Stimulated activated naive CD4-positive, alpha-beta T cell (primary cell): Measurements from ENCODE around the gene ITPRIP.

ENCODE experiments used
- DNase-seq, 6 experiments: peaks; one replicate each; lab custom pipeline; 2025; lab: John Stamatoyannopoulos, UW

Gene ITPRIP

DNA sequence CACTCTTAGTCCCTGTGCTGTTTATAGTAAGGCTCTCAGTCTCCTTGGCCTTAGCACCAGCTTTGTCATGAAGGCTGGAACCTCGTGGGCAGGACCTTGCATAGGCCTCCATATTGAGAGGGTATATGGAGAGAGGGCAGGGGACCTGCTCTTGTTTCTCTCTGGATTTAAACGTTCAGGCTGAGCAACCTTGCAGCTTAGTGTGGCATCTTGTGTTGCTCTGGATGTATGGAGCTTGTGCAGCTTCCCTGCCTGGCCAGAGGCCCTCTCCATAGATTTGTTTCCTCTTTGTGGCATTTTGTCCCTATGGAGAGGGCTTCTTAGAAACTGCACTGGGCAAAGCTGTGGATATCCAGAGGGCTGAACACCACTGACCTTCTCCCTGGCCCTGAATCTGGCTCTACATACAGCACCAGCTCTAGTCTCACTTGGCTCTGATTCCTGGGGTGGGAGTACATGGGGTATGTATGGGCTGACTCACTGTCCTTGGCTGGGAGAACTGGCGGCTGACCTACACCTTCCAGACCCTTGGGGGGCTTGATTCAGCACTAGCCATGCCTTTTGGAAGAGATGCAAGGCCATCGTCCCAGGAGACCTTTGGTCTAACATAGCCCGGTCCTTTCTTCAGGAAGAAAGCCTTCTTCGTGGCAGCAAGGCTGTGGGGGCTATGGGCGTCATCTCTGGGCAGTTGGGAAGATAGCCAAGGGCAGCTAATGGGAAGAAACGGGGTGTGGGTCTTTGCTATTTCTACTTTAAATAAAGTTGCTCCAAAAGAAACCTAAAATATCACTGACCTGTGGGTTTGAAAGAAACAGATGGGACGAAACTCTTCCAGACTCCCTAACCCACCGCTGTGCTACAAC lies 30.5 kb downstream of the ITPRIP start:
- DNase-seq: no peak

DNA sequence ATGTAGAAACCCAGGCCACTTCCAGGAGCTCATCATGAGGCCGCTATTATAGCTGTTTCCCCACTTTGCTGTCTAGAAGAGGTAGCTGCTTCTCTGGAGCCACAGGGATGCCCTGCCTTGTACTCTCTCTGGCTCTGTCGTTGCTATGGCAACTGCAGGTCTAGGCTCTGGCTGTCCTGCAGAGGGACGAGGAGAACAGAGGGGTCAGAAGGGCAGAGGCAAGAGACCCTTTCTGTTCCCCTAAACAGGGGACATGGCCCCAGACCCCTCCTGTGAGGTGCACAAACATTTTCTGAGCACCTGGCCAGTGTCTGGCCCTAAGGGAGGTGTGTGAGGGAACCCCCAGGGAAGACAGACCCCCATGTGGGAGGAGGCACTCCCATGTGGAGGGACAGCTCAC lies 31.4 kb downstream of the ITPRIP start:
- no peak for DNase-seq

DNA sequence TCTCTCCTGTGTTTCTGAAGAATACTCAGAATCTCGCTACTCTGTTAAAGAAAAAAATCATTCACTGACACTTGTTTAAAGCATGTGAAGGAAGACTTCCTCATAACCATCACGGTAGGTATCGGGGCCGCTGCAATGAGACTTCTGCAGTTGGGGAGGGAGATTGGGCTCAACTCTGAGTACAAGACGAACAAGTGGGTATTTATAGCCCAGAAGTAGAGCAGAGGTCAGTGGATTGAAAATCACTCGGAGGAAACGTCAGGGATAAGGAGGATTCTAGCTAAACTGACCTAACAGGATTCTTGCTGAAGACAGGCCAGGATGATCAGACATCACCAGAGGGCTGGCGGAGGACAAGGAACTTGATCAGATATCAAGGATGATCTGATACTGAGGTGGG lies 33.3 kb downstream of the ITPRIP start:
- no peak for DNase-seq

DNA sequence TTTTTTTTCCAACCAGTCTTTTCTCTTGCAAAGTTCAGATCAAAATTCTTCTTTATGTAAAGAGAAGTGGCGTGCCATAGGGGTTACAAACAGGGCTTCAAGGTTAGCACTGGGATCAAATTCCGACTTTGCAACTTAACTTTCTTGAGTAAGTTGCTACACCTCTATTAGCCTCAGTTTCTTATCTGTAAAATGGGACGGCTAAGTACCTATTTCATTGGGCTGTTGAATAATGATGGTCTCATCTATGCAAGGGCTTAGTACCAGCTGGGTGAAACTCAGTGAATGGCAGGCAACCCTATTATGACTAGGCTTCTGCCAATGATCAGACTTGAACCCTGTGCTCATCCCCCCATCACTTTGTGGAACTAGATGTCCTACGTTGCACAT lies 33.9 kb downstream of the ITPRIP start:
- DNase-seq: no peak

DNA sequence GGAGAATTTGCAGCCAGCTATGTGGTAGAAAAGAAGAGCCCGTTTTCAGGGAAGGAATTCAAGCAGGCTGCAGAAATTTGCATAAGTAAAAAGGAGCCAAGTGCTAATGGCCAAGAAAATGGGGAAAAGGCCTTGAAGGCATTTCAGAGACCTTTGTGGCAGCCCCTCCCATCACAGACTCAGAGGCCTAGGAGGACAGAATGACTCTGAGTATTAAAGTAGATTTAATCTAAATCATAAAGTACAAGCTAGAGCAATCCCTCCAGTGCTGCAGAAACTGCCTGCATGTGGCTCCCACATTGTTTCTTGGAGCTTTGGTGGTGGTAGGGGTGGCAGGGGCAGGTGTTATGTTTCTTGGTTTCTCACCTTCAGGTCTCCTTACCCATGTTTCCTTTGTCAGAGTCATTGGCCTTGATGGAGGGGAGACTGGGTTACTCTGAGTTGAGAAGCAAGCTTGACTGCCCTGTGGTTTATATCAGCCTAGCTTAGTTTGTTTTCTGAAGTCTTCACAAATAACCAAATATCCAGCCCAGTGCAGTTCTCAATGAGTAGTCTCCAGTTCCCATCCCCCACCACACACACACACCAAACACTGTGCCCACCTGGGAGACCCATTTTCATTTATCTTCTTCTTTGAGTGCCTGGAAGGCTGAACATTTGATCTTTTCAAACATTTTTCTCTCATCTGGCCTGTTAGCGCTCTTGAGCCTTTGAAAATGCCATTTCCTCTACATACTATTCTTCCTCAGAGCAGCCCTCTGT lies 34.5 kb downstream of the ITPRIP start:
- no peak for DNase-seq

DNA sequence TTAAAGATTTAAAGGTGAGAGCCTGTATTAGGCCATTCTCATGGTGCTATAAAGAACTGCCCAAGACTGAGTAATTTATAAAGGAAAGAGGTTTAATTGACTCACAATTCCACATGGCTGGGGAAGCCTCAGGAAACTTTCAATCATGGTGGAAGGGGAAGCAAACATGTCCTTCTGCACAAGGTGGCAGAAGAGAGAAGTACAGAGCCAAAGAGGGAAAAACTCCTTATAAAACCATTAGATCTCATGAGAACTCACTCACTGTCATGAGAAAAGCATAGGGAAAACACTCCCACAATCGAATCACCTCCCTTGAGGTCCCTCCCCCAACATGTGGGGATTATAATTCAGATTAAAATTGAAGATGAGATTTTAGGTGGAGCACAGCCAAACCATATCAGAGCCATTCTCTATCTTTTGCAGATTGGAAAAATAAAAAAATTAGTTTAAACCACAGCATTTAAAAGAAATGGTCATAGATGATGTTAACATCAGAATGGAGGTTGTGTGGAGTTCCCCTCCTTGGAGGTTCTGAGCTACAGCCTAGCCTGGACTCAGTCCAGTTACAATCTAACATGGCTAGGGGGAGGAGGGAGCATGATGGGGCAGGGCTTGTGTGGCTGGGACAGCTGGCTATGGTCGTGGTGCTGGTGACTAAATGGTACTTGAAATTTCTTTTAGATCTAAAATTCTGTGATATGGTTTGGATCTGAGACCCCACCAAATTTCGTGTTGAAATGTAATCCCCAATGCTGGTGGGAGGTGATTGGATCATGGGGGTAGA lies 36.2 kb downstream of the ITPRIP start:
- DNase-seq: no peak

DNA sequence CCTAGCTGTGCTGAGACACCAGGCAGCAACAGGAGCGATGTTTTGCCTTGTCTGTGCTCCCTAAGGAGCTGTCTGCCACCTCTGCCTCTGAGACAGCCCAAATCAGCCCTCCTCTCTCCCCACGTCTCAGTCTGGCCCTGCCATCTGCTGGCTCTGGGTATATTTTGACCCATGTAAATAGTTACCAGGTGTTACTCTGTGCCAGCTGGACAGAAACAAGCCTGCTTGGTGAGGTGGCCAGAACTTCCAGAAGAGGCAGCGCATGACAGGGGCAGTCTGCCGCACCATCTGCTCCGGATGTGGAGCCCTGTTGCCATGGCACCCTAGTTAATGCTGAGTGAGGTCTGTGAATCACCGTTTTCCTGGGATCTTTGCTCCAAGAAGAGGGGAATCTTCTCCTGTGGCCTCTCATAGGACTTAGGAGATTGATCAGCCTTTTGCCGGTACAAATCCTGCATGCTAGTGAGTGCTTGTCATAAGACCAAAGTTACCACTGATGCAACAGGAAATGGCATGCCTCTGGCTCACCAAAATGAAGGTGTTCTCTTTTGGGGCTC lies 37.5 kb downstream of the ITPRIP start:
- DNase-seq: peak in 3 of 6 experiments; percentile 5 to 48 (median 28)

DNA sequence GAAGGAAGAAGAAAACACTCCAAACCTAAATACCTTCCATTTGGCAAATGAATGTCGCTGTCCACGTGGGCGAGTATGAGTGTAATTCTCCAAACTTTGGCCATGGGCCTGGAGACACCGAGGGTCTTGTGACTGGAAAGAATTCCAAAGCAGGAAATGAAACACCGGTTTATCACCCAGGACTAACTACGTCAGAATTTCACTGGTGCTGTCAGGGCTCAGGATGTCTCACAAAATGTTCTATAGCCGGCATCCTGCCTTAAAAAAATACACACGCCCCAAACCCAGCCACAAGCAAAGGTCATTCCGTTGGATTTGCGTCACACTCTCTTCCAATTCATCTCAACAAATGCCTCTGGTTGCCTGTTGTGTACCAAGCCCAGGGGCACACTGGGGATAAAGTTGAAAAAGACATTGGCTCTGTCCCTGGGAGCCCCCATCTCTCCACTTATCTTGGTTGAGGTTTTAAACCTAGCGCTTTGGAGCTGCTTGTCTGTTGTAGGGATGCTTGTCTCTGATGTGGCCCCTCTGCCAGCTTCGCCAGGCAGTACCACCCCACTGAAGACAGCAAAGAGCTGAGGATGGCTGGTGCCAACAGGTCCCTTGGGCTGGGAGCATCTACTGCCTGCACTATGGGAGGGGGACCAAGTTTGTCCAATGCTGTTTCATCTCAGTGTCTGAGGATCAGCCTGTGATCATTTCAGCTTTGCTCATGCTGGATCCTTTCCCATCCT lies 38.1 kb downstream of the ITPRIP start:
- peak in 4 of 6 experiments; percentile 21 to 62 (median 60) for DNase-seq

DNA sequence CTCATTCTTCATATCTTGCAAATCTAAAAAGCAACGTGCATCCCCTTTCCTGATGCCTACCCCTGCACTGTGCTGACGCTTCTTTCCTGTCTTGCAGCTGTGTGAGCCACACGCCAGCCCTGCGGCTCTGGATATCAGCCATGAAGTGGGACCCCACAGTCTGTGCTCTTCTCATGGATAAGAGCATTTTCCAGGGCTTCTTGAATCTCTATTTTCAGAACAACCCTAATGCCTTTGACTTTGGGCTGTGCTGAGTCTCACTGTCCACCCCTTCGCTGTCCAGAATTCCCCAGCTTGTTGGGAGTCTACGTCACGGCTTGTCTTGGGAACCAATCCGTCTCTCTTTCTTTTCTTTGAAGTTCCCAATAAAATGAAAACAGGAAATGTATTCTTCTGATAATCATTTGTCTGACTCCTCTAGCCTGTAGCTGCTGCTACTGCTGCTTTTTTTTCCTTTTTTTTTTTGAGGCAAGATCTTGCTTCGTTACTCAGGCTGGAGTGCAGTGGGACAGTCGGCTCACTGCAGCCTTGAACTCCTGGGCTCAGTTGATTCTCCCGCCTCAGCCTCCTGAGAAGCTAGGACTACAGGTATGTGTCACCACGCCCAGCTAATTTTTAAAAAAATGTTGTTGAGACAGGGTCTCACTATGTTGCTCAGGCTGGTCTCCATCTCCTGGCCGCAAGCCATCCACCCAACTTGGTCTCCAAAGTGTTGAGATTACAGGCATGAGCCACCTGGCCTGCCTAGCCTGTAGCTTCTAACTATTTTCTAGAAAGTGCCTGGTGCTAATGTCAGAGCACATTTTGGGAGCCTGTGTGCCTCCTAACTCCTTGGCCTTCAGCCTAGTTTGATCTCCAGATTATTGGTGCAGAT lies 39.0 kb downstream of the ITPRIP start:
- DNase-seq: no peak

DNA sequence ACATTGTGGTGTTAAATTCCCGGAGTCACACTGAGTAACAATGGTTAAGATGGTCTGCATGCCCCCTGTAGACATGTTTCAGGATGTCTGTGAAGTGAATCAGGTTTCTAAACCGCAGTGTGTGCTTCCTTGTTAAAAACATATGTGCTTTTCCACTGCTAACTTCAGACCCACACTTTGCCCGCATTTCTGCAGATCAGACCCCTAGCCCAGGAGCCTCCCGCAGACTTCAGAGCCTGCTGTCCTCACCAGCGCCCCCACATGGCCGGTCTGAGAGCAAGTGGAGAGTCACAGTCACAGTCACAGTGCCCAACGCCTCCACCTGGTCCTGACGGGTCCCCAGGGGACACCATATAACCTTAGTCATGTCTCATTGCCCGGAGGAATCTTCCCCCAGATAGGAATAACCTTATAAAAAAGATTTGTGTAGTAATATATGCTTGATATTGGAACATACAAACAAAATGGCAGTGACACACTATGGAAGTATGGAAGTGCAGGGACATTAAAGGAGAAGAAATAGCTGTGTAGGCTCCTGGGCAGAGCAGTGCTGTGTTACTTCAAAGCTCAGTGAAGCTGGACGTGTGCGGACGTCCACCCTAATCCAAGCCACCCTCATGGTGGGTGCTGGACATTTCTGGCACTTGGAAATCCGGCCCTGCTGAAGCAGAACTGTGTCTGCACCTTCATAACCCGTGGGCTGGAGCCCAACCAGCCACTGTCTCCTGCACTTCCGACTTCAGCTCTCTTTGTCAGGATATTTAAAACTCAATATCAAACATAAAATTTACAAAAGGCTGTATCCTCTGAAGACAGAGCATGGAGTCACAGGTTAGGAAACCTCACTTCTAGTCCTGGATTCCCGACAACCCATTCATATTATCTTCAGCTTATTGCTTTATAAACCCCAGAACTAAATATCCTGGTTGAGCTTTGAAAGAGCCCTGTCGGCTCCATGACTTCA lies 40.3 kb downstream of the ITPRIP start:
- DNase-seq: peak in 1 of 6 experiments; percentile 22

DNA sequence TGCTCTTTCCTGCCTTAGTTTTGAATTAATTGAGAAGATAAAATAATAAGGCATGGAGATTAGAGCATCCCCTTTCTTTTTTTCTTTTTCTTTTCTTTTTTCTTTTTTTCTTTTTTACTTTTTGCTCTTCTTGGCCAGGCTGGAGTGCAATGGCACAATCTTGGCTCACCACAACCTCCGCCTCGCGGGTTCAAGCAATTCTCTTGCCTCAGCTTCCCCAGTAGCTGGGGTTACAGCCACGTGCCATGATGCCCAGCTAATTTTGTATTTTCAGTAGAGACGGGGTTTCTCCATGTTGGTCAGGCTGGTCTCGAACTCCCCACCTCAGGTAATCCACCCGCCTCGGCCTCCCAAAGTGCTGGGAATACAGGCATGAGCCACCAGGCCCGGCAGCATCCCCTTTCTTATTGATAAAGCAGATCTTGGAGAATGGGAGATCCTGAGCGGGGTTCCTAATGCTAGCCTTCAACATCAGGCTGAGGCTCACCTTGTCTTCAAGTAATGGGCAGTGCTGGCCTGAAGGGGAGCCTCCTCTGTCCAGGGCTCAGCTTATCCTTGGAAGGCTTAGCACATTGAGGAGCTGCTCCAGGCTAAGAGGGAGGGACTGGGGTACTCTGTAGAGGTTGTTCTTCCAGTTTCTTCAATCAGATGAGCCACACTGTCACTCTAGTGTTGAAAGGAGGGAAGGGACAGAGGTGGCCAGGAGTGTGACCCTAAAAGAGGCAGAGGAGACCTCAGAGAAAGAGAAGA lies 41.4 kb downstream of the ITPRIP start:
- DNase-seq: no peak

DNA sequence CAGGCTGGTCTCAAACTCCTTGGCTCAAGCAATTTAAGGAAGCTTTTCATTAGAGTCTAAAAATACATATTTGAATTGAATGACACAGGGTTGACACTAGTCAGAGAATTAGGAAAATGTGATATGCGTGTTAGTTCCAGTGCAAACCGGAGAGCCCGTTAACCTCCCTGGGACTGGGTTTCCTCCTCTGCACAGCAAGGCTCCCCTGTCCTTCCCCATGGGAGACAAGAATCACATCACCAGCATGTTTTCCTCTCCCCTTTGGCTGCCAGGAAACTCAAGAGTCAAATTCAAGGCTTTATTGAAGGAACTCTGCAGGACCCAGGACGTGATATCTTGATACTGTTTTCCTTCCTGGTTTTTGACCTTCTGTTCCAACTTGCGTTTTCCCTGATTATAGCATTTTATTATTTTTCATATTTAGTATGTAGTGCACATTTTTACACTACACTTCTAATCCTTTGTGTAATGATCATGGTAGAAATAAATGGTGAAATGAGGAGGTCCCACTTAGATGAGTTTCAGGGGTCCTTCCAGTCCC lies 44.4 kb downstream of the ITPRIP start:
- DNase-seq: no peak

DNA sequence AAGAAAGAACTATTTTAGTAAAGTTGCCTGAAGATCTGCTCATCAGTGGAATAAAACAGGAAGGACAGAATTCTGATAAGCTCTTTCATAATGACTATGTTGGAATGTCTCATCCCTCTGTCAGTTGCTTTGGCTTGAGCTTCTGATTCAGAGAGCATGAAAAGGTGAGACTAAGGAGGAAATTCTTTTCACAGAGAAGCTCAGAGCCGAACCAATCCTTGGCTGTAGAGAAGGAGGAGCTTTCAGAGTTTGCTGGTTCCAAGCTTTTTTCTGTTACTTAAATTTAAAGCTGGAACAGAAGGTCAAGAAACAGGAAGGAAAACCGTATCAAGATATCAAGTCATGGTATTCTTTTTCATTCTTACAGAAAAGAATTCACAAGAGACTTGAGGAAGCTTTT lies 45.3 kb downstream of the ITPRIP start:
- DNase-seq: no peak

DNA sequence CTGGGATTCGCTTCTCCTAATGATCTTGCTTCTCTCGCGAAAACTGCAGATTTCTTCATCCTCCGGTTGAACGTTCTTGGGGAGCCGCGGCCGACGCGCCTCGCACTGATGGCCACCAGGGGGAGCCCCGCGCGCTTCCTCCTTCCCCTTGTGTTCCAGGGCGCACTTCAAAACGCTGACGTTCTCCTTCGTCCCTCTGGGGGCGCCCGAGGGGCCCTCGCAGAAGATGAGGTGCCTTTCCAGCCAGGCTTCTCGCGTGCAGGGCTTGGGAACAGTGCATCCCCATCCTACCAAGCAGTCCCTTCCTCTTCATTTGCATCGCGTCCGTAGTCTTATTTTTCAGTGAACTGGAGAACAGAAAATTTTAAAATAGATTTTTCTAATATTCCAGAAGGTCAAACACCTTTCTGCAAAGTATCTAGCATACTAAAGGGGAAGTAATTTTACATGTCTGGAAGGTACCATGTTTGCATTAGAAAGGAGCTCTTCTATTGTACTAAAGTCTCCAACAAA lies 46.8 kb downstream of the ITPRIP start:
- peak; percentile 77 to 91 (median 82) for DNase-seq

DNA sequence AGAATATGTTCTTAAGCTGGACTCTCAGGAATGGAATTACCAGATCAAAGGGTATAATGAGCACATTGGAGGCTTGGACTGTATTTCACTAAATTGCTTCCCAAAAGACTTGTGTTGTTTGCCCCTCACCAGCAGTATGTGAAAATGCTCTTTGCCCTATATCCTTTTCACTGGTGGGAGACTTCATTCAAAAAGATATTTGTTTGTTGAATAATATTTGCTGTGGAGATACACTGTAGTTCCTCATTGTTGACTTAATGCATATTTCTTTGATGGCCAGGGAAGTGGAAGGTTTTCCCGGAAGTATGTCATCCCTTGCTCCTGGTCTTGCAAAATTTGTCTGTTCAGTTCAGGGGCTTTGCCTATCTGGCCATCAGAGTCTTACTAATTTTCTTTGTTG lies 49.9 kb downstream of the ITPRIP start:
- no peak for DNase-seq

DNA sequence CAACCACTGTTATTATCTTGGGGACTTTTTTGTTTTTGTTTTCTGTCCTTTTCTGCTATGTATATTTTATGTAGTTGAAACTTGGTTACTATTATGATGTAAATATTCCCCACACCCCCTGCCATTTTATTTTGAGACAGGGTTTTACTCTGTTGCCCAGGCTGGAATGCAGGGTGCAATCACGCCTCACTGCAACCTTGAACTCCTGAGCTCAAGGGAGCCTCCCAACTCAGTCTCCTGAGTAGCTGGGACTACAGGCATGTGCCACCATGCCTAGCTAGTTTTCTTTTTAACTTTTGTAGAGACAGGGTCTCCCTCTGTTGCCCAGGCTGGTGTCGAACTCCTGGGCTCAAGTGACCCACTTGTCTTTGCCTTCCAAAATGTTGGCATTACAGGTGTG lies 51.3 kb downstream of the ITPRIP start:
- DNase-seq: no peak

DNA sequence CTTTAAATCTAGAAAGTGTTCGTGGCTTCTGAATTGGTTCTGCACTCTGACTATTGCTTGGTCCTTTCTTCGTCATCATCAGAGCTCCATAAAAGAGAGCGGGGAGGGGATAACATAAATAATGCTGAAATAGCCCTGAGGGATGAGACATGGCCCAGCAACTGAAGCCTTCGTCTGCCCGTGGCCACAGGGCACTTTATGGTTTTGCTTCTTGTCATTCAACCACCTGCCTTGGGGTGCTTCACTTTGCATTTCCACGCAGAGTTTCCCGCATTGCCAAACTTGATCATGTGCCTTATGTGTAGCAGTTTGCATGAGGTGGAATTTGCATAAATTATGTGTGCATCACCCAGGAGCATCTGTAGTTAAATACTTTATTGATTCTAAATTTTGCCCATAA lies 53.4 kb downstream of the ITPRIP start:
- no peak for DNase-seq

DNA sequence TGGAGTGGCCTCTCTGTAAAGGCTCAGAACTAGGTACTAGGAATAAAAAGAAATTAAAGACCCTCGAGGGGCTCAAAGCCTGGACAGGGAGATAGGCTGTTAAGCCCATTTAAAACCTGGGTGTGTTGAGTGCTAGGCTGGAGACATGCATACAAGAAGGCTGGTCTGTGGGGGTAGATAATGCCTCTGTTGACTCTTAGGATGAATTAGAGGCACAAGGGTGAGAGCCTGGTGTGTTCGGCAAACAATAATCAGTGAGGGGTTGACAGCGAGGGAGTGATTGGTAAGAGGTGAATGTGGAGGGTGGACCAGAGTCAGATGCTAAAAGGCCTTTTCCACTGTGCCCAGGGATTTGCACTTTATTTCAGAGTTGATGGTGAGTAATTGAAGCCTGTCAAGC lies 56.6 kb downstream of the ITPRIP start:
- no peak for DNase-seq
